ENCODE measurements around the gene SCGN.
"Not testable (repeated sequence)": the region's sequence is repeated elsewhere in the genome, so short reads cannot be mapped to it uniquely, and the experiment has no call there.

Gene SCGN

DNA sequence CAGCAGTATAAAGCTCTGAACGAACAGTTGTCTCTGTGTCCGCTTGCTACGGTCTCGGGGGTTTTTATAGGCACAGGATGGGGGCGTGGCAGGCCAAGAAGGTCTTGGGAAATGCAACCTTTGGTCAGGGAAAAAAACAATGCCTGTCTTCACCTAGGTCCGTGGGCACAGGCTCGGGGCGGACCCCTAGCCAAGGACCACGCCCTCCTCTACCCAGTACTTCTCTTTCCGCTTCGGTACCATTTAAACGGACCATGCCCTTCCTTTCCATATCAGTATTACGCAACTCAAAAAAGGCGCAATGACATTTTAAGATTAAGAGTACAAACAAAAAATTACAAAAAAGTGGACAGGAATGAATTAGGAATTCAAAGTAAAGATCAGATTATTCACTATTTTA is 58.3 kb downstream of the SCGN start:
- intact Hi-C loops (cut with DNase I) = no loop called here
- DNase-seq = no peak

DNA sequence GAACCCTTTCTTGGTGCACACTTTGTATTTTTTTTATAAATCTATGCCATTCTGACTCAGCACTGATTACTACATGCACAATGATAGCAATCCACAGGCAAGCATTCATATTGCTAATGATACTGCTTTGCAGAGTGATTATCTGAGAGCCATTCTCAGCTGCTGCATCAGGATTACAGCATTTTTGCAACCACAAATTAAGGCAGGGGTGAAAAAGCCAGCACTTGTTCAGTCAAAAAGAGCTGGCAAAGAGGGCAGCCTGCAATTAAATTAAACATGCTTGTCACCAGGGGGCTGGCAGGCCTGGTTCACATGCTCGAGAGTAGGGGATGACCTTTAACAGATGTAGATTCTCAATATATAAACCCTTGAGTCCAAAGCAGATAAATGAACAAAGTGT is 61.8 kb downstream of the SCGN start:
- intact Hi-C loops (cut with DNase I) = no loop called here
- no peak for DNase-seq

DNA sequence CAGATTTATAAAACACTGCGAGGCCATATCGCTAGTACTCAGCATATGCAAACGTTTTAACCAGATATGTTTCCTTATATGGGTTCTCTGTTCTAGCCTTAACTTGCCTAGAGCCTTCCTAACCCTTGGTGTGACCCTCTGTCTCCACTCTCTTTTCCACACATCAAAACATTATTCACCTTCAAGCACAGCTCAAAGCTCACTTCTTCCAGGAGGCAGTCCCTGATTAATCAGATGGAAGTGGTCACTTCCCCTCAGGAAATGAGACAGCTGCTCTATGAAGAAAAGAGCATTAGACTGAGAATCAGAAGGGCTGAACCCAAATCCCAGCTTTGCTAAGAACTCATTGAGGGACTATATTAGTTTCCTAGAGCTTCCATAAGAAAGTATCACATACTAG is 62.8 kb downstream of the SCGN start:
- intact Hi-C loops (cut with DNase I) = no loop called here

DNA sequence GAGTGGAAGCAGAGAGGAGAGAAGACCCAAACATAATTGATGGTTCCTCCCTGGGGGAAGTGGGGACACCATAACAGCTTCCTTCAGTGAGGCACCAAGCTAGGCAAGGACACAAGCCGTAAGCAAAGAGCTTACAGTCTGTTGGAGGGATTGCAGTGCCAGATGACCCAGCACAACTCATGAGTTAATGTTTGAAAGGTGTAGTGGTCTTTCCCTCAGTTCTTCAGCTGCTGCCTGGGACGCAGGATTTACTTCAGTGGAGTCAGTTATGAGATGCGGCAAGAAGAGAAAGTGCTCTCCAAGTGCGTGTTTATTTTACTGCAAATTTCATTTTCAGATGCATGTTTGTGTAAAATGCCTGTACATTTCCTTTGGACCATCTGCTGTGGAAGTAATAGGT is 63.8 kb downstream of the SCGN start:
- intact Hi-C loops (cut with DNase I) = no loop called here

More for the DNA sequence above, 62.8 kb downstream of the SCGN start:
- no peak for DNase-seq

GRCh38 chr6:25717866-25718740 is 66.1 kb downstream of the SCGN start:
- DNase-seq = peak in 11 of 42 donors; percentile 9 to 67 (median 36)
- intact Hi-C loops (cut with DNase I) = no loop called here

More for the DNA sequence above, 63.8 kb downstream of the SCGN start:
- no peak for DNase-seq

DNA sequence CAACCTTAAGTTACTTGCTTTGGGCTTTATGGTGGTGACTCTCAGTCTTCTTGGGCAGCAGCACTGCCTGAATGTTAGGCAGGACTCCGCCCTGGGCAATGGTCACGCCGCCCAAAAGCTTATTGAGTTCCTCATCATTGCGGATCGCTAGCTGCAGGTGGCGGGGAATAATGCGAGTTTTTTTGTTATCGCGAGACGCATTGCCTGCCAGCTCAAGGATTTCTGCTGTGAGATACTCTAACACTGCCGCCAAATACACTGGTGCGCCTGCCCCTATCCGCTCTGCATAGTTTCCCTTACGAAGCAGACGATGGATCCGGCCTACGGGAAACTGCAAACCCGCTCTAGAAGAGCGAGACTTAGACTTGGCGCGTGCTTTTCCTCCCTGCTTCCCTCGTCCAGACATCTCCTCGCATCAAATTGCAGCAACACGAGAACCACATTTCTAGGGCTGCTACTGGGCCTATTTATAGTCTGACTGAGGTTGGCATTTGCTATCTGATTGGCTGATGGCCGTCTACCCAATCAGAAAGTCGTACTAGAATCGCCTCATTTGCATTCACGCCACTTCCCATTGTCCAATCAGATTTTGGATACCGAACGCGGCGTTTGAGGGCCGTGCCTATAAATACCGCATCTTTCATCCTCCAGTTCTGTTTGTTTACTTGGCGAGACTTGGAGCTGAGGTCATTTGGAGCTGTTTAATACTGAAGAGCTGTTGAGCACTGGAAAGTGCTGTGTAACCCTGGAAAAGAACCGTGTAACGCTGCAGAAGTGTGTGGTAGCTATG is 74.3 kb downstream of the SCGN start:
- intact Hi-C loops (cut with DNase I) = no loop called here
- no peak for DNase-seq

GRCh38 chr6:25727028-25727427 is 75.0 kb downstream of the SCGN start:
- DNase-seq = no peak
- intact Hi-C loops (cut with DNase I) = no loop called here

DNA sequence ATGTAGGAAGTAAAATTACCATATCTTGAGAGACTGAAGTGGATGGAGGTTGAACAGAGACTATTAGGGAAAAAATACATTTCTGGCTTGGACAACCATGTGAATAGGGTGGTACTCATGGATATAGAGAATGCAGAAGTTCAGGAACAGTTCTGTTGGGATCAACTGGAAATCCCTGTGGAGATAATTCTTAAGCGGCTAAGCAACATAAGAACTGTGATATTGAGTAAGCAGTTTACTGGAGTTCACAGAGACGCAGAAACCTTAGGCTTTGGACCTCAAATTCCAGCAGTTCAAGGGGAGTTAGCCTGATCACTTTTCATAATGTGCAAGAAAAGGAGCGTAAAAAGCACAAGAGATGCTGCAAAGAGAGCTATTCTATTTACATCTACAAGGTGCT is 78.9 kb downstream of the SCGN start:
- no peak for DNase-seq
- intact Hi-C loops (cut with DNase I) = no loop called here

- intact Hi-C loops (cut with DNase I) = no loop called here
- no peak for DNase-seq
Observed at GRCh38 chr6:25731721-25732120, 79.7 kb downstream of the SCGN start.

GRCh38 chr6:25732468-25733198 is 80.6 kb downstream of the SCGN start:
- DNase-seq = no peak
- intact Hi-C loops (cut with DNase I) = no loop called here

- intact Hi-C loops (cut with DNase I) = no loop called here
- no peak for DNase-seq
Observed at GRCh38 chr6:25735261-25735660, 83.2 kb downstream of the SCGN start.

GRCh38 chr6:25743868-25744267 is 91.9 kb downstream of the SCGN start:
- DNase-seq = no peak
- intact Hi-C loops (cut with DNase I) = no loop called here

GRCh38 chr6:25745836-25746235 is 93.8 kb downstream of the SCGN start:
- intact Hi-C loops (cut with DNase I) = no loop called here
- no peak for DNase-seq

- no peak for DNase-seq
- intact Hi-C loops (cut with DNase I) = no loop called here
Observed at GRCh38 chr6:25746968-25747367, 95.0 kb downstream of the SCGN start.

- intact Hi-C loops (cut with DNase I) = no loop called here
- no peak for DNase-seq
Observed at GRCh38 chr6:25747477-25747876, 95.5 kb downstream of the SCGN start.

- intact Hi-C loops (cut with DNase I) = no loop called here
- DNase-seq = no peak
Observed at GRCh38 chr6:25748049-25748448, 96.0 kb downstream of the SCGN start.

- intact Hi-C loops (cut with DNase I); DNase-seq: not testable (repeated sequence)
Observed at GRCh38 chr6:25748601-25749517, 96.8 kb downstream of the SCGN start.

DNA sequence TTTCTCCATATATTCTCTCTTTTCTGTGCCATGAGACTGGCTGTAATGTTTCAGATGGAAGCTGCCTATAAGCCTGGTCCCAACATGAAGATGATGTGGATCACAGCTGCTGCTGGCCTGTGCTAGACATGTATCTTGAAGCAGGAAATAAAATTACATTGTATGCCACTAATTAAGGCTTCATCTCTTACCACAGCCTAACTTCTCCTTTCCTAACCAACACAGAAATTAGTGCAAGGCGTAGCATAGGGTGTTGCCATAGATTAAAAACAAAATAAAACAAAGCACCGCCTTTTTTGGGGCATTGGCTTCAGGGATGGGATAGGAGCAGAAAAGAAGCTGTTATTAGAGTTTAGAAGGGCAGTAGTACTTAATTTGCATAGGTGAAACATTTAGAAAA is 97.8 kb downstream of the SCGN start:
- intact Hi-C loops (cut with DNase I) = no loop called here
- no peak for DNase-seq

- DNase-seq = peak in 6 of 42 donors; percentile 6 to 37 (median 18)
- intact Hi-C loops (cut with DNase I) = no loop called here
Observed at GRCh38 chr6:25750906-25751305, 98.9 kb downstream of the SCGN start.

Measured in head of caudate nucleus (tissue), 42 donors.